ENCODE measurements around the gene ZNF511.

GRCh38 chr10:133357285-133358161 lies 48.8 kb downstream of the ZNF511 start, which contains the start of gene FUOM:
- no peak for TF ChIP-seq CTCF (IDR thresholded peaks at IDR 0.05; ENCODE audit: insufficient read depth, low read length, poor library complexity, severe bottlenecking)
- TF ChIP-seq EZH2phosphoT487 (conservative IDR thresholded peaks at IDR 0.05; ENCODE audit: low read length), result no peak

Data from SU-DHL-6 (cell line).